ENCODE results near the gene CDYL.

The CDYL gene

DNA sequence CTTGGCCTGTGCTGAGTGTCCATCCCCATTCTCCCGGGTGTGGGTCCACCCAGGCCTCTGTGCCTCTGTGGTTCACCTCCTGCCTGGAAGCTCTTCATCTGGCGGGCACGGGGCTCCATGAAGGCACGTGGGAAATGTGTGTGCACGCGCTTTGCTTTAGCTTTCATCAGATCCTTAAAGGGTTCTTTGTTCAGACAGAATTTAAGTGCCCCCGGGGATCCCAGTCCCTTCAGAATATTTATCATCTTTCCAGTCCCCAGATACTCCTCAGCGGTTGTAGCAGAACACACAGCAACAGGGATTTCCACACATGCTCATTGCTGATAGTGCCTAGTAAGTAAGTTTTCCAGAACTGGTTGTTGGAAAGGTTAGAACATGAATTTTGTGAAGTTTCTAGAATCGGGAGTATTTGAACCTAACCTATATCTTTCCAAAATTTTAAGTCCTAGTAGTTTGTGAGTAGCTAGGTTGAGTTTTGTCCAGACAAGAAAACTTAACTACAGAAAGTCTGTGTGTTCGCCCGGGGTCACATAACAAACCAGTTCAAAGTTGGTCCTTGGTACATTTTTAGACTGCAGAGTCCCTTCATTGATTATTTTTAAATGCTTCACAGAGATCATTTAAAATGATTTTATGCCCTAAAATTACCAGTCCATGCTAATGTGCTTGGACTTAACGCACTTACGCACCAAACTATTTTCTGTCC lies 159.9 kb downstream of the CDYL start:
- no peak for DNase-seq (ENCODE audit: low read depth in 2 of 2)

DNA sequence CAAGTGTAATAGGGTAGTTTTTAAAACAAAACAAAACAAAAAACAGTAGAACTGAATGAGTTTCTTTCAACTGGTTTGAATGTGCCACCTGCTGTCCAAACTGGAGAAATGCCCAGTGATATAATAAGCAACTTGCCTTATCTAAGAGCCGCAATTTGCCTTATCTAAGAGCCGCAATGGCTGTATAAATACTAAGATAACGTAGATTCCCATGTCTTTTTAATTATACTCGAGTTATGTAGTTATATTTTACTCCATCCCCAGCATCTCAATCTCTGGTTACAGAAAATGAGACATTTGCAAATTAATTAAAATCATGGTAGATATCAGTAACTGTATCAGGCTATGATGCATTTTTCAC lies 160.5 kb downstream of the CDYL start:
- no peak for DNase-seq (ENCODE audit: low read depth in 2 of 2)

DNA sequence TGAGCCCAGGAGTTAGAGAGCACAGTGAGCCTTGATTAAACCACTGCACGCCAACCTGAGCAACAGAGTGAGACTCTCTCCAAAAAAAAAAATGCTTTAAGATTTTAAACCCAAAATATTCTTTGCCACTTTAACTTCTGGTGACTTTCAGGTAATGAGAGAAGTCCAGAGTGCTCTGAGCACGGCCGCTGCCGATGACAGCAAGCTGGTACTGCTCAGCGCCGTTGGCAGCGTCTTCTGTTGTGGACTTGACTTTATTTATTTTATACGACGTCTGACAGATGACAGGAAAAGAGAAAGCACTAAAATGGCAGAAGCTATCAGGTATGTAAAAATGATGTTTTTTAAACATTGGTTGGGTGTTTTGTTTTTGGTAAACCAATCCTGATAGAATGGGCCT lies 161.2 kb downstream of the CDYL start:
- no peak for DNase-seq (ENCODE audit: low read depth in 2 of 2)

DNA sequence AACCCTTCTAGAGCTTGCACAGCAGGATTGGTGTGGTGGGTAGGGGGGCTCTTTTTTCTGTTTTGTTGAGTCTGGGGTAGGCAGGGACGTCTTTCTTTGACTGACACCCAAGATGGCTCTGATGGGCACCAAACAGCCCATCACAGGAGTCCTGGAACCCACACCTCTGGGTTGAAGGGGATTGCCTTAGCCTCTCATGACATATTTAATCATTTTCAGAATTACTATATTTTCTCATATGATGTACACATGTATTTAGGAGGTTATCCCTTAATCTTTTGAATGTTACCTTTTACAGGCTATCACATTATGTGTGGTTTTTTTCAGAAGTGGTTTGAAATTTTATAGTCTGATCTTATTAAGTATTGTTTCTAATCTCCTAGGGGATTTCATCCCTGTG lies 163.0 kb downstream of the CDYL start:
- DNase-seq (ENCODE audit: low read depth in 2 of 2): no peak

DNA sequence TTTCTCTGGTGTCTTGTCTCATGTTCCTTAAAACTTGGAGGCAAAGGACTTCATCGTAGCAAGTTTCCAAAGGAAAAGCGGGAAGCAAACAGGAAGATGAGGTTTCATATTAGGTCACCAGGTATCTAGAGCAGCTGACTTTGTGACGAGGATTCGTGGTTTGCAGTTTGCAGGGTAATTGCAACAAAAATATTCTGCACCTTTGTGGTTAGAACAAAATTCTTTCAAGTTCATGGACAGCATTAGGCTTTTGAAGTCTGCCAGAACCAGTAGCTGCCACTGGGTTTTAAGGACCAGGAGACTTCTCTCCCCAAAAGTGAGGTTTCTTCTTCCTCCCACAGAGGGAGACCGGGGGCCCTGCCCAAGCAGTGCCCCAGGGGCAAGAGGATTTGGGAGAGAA lies 164.2 kb downstream of the CDYL start:
- no peak for DNase-seq (ENCODE audit: low read depth in 2 of 2)

GRCh38 chr6:4941782-4942672 lies 165.8 kb downstream of the CDYL start:
- peak; percentile 95 to 96 for DNase-seq (ENCODE audit: low read depth in 2 of 2)

GRCh38 chr6:4942673-4943009 lies 166.4 kb downstream of the CDYL start:
- DNase-seq (ENCODE audit: low read depth in 2 of 2): no peak

DNA sequence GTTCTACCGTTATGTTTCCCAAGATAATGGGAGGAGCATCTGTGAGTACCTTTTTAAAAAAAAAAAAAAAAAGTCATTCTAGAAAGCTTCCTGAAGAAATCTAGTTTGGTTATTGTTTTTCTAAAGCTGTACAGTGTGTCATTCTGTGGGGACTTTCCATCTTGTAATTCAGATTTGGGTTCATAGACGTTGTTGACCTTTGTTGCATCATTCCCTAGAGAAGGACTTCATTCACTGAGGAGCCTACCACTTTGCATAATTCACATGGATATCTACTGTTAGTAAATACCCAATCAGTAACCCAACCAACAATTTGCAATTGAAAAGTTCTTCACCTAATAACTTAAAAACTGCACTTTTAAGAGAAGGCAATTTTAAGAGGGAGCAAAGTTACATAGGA lies 167.5 kb downstream of the CDYL start:
- no peak for DNase-seq (ENCODE audit: low read depth in 2 of 2)

- DNase-seq (ENCODE audit: low read depth in 2 of 2): no peak
Measured at GRCh38 chr6:4944325-4944724, 168.1 kb downstream of the CDYL start.

GRCh38 chr6:4946521-4946920 lies 170.3 kb downstream of the CDYL start:
- no peak for DNase-seq (ENCODE audit: low read depth in 2 of 2)

DNA sequence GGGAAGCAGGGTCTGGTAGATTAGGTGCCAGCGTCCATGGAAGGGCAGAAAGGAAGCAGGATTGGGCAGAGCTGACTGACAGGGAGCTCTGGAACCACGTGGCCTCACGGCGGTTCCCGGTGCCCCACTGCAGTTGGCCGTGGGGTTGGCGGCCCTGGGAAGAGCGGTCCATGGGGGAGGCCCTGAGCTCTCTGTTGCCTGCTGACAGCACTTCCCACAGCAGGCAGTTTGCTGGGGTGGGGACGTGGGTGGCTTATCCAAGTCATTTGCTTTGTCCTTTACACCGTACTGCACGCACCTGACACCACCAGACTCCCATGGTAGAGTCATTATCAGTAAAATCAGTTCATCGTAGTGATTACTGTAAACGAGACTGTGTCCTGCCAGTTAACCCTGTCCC lies 171.5 kb downstream of the CDYL start:
- DNase-seq (ENCODE audit: low read depth in 2 of 2): no peak

- no peak for DNase-seq (ENCODE audit: low read depth in 2 of 2)
Measured at GRCh38 chr6:4948781-4949450, 172.7 kb downstream of the CDYL start.

GRCh38 chr6:4950076-4950475 lies 173.9 kb downstream of the CDYL start:
- DNase-seq (ENCODE audit: low read depth in 2 of 2): no peak

- DNase-seq (ENCODE audit: low read depth in 2 of 2): no peak
Measured at GRCh38 chr6:4950836-4951533, 174.8 kb downstream of the CDYL start.

DNA sequence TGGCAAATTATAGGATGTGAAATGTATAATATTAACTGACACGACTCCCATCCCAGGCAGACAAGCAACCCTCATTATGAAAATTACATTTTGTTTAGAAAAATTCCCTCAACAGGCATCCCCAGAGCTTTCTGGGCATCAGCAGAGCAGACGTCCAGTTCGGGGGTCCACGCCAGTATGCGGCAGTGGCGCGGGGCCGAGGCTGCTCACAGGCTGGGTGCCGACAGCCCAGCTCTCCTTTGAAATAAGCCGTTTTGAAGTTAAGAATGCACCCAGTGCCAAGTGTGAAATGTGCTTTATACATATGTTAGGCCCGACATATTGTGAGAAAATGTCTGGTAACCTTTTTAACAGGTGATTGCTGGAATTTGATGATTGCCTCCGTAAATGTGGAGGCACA lies 177.2 kb downstream of the CDYL start:
- DNase-seq (ENCODE audit: low read depth in 2 of 2): no peak

GRCh38 chr6:4956625-4957024 lies 180.4 kb downstream of the CDYL start:
- no peak for DNase-seq (ENCODE audit: low read depth in 2 of 2)

DNA sequence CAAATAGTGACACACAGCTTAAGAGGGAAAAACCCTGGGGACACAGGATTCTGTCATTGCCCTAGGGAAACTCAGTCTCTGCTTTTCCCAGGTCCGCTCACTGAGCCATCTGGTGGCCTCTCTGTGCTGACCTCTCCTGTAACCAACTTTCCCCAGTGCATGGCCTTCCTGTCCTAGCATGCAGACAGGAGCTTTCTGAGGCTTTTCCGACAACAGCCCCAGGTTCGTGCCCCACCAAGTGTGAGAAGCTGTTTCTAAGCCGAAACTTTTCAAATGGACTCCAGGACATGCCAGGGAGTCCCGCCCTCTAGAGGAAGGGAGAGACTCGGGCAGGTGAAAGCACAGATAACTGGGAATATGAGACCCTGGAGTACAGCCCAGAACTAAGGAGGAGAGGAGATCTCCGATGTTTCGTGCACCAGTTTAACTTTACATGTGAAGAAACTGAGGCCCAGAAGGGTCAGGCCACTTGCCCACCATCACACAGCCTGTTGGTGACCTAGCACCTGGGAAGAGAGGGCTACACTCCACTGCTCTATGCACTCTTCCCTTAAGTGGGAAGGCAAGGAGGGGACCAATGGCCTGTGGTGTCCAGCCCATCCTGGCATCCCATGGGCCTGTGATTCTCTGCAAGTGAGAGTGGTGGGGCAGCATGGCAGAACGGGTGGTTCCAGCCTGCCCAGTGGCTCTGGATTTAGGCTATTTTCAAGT lies 181.5 kb downstream of the CDYL start:
- DNase-seq (ENCODE audit: low read depth in 2 of 2): no peak

DNA sequence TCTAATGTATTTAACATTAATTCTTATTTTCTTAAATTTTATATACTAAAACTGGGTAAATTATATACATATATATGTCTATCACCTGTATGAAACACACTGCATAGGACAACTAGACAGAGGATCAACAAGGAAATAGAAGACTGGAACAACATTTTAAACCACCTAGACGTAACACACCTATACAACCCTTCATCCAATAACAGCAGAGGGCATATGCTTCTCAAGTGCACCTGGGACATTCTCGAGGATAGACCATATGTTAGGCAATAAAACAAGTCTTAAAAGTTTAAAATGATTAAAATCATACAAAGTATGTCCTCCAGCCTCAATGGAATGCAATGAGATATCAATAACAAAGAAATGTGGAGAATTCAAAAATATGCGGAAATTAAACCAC lies 182.4 kb downstream of the CDYL start:
- DNase-seq (ENCODE audit: low read depth in 2 of 2): no peak

DNA sequence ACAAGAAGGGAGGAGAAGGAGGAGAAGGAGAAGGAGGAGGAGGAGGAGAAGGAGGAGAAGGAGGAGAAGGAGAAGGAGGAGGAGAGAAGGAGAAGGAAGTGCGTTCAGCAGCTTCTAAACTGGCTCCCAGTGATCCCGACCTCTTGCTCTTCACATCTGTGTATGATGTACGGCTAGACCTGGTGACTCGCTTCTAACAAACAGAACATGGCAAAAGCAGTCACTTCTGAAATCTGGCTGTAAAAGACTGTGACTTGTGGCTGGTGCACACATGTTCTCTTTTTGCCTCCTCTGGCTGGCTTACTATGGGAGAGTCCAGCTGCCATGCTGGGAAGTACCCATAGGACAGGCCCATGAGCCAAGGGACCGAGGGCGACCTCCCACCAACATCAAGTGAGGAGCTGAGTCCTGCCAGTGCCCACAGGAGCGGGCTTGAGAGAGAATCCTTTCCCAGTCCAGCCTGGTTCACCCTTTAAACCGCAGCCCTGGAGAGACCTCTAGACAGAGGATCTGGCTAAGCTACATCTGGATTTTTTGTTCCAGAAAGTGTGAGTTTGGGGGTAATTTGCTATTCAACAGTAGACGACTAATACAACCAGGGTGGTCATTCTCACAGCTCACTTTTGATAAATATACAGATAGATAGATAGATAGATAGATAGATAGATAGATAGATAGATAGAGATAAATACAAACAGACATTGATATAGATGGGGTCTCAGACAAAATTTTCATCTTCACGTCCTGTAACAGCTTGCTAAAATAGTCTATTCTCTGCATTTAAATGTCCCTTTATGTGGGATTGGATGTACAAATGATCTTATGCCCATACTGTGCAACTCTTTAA lies 185.3 kb downstream of the CDYL start:
- DNase-seq (ENCODE audit: low read depth in 2 of 2): no peak

DNA sequence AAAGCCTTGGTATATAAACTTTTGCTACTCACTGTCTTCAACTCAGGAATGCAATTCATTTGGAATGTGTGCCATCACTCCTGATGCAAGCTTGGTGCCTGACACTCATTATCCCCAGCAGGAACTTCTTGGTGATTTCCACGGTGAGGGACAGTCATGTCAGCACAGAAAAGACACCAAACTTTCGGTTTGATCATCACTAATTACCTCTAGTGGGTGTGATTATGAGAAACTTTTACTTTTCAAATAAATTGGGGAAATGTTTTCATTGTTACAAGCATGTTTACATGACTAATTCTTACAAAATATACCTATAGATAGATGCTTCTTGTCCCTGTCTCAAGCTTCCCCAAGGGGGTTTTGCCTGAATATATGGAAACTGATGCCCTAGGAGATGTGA lies 186.7 kb downstream of the CDYL start:
- no peak for DNase-seq (ENCODE audit: low read depth in 2 of 2)

All from fibroblast of skin of left quadriceps (primary cell).